ENCODE measurements around the gene TTF2.
A peak's percentile ranks its signal among the peaks of the same experiment; 100 is the strongest.

TTF2 gene

DNA sequence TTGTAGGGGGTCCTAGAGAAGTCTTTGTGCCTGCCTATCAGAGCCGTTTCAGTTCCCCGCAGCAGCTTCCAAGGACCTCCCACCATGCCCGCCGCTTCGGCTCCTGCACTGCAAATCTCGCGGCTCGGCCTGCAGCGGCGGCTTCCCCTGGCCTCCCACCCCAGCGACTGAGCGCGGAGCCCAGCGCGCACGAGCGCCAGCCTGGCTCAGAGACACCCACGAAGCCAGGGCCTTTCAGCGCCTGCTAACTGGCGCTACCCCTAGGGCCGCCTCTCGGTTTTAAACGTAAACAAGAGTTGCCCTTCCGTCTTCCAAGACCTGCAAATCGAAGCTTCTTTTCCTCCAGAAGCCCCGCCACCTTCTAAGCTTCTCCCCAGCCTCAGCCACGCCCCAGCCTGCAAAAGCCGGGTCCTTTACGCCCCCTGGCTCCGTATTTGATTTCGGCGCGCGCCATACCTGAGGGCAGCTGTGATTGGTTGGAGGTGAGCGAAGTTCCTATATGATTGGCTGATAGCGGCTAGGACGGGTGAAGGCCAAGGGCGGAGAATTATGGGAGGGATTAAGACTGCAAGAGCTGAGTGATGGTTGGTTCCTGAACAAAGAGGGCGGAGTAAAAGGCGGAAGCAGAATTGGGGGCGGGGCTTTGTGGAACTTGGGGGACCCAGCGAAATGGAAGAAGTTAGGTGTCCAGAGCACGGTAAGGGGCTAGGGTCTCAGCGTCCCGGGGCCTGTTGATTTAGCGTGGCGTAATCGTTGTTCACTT, at the start of gene TTF2:
Gene TTF2 (plus strand): TSS at position 649 of the 763 bp plus-strand sequence. CDS start 21 bp downstream, at position 670.
- peak; percentile 99 for DNase-seq

DNA sequence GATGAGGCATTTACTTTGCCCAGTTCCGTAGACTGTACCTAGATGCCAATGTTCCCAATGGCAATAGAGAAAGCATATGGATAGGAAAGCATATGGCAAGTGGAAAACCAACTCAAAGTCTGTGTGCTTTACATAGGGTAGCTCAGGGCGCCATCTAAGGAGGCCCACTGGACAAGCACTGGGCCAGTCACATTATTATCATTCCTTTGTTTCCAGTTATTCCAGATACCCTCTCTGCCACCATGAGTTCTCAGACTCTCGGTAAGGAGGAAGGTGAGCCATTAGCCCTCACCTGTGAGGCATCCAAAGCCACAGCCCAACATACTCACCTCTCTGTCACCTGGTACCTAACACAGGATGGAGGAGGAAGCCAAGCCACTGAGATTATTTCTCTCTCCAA, 48.8 kb upstream of the TTF2 start:
- DNase-seq: no peak

GRCh38 chr1:117013309-117013858, 46.7 kb upstream of the TTF2 start:
- DNase-seq: peak; percentile 71

DNA sequence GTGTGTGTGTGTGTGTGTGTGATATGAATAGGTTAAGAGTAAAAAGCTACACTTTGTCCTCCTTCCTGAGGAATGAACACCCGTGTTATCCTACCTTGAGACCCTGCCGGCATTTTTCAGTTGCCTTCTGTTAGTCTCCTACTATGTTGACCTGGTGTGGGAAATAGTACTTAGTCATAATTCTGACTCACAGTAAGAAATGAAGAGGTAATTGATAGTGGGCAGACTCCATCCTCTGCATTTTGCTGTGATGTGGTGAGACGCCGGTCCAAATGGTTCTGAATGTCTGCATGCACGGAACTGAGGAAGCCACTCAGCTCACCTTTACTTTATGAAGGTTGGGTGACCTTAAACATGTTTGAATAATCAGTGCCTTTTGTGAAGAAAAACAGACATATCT, 45.9 kb upstream of the TTF2 start:
- DNase-seq: no peak

DNA sequence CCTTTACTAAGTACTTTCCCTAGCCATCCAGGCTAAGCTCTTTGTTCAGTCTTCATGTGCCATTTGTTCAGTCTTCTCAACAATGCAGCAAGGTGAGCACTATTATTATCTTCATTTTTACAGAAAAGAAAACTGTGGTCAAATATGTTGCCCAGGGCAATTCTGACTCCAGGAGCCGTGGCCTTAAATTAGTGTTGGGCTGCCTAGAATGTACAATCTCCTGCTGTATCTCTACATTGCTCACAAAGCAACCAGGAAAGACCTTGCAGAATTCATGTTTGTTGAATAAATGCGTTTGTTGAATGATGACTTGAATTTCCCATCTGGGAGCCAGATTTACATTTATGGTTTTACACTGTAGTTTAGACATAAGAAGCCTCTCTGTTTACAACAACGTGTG, 44.4 kb upstream of the TTF2 start:
- DNase-seq: peak; percentile 27

DNA sequence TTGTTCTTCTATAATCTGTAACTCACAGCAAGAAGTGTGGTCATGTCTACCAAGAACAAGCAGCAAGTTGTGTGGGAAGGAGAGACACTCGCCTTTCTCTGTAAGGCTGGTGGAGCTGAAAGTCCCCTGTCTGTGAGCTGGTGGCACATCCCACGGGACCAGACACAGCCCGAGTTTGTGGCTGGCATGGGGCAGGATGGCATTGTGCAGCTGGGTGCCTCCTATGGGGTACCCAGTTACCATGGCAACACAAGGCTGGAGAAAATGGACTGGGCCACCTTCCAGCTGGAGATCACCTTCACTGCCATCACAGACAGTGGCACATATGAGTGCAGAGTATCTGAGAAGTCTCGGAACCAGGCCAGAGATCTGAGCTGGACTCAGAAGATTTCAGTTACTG, 43.1 kb upstream of the TTF2 start:
- DNase-seq: no peak

DNA sequence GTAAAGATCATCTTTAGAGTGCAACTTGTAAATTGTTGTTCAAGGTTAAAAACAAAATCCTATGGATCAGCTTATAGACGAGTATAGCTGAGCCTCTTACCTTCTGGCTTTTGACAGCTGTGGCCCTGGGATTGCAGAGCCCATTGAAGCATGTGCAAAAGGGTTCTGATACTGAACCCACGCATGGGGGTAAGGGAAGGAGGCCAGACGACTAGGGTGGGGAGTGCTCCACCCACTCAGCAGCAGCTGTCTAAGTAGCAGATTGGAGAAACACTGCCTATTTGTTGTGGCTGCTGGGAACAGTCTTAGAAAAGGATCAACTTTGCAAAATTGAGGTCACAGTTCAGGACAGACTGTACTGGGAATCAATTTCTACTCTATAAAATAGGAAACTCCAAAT, 42.5 kb upstream of the TTF2 start:
- DNase-seq: no peak

GRCh38 chr1:117020526-117021156, 39.5 kb upstream of the TTF2 start:
- DNase-seq: no peak

DNA sequence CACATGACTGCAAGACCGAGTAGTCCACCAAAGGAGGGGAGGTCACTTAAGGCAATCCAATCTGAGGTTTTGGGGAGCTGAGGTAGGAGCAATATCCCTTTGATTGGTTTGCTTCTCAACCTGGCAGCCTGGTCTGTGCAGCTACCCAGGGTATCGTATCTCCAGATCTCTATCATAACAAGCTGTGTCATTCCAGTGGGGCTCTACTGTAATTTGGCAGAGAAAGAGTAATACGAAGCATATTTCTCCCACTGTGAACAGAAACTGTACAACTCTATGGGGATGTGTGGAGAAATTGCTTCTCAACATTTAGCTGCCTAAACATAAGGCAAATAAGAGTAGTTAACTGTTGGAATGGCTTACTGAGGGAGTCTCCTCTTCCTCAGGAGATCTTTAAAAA, 38.0 kb upstream of the TTF2 start:
- DNase-seq: no peak

DNA sequence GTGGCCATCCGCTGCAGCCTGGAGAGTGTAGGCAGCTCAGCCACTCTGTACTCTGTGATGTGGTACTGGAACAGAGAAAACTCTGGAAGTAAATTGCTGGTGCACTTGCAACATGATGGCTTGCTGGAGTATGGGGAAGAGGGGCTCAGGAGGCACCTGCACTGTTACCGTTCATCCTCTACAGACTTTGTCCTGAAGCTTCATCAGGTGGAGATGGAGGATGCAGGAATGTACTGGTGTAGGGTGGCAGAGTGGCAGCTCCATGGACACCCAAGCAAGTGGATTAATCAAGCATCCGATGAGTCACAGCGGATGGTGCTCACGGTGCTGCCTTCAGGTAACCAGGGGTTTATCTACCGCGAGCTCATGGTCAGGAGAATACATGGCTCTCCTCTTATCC, 34.6 kb upstream of the TTF2 start:
- no peak for DNase-seq

GRCh38 chr1:117026361-117026760, 33.8 kb upstream of the TTF2 start:
- DNase-seq: no peak

DNA sequence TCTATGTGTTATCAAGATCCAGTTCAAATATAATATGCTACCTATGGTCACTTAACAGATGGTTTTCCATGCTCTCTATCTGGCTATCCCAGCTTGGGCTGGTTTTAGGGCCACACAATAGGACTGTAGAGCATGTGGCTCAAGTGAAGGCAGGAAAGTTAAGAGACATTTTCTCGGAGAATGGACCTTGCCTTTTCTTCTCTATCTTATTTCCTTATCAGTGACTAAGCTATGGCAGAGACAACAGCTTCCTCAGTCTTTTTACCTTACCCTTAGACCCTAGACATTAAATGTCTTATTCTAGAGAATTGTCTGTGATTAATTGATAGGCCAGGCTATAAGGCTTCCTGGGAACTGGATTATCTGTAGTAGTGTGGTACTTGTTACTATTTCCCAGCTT, 30.4 kb upstream of the TTF2 start:
- no peak for DNase-seq

- DNase-seq: no peak
These were observed 29.8 kb upstream of the TTF2 start for GRCh38 chr1:117030271-117030877.

DNA sequence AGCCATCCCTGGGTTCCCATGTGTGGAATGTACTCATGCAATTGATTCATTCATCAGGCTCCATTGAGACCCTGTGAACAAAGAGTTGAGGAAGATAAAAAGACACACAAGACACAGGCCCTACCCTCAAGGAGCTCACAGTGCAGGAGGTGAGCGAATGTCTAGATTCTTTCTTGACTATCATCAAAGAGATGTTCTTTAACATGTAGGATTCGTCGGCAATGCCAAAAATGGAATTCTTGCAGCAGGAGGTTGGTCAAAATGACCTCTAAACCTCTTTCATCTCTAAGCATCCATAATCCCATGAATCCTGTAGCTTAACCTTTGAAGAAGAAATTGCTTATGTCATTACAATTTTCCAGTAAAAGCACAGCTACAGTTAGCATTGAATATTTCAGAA, 27.9 kb upstream of the TTF2 start:
- DNase-seq: no peak

DNA sequence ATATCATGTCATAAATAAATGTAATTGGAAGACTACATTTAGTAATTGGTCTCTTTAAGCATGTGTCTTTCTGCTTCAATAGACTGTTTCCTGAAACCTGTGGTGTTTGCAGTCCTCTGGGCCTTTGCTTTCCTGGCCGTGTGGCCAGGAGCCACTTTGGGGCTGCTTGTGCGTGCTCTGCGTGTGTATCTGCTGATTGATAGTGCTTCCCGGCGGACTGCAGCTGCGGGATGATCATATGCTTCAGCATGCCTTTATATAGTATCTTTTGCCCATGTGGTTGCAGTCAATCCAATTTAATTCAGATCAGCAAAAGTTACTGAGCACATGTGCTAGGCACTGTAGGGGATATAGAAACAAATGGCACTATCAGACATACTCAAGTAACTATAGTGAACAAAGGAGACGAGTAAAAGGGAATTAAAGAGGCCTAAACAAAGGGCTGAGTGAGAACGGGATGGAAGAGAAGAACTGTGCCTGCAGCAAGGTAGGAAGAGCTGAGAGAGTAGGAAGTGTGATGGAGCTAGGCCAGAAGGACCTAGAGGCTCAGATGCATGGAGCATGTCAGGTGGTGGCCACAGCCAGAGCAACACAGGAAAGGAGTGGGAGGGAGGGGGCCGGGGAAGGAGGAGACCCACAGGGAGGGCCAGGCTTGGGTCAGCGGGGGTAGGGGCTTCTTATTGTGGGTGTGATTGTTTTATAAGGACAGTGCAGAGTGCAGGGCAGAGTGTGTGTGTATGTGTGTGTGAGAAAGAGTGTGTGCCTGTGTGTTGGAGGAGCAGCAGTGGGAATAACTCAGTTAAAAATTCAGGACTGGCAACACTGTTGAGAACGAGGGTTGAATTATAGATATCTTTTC, 27.2 kb upstream of the TTF2 start:
- DNase-seq: no peak

DNA sequence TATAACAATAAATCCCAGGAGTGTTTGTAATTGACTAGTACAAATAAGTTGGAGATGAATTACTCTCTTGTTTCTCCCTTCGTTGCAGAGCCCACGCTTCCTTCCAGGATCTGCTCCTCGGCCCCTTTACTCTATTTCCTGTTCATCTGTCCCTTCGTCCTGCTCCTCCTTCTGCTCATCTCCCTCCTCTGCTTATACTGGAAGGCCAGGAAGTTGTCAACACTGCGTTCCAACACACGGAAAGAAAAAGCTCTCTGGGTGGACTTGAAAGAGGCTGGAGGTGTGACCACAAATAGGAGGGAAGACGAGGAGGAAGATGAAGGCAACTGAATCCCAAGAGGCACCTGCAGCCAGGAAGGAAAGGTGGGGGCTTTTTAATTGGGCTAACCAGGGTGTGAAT, 26.4 kb upstream of the TTF2 start:
- DNase-seq: no peak

DNA sequence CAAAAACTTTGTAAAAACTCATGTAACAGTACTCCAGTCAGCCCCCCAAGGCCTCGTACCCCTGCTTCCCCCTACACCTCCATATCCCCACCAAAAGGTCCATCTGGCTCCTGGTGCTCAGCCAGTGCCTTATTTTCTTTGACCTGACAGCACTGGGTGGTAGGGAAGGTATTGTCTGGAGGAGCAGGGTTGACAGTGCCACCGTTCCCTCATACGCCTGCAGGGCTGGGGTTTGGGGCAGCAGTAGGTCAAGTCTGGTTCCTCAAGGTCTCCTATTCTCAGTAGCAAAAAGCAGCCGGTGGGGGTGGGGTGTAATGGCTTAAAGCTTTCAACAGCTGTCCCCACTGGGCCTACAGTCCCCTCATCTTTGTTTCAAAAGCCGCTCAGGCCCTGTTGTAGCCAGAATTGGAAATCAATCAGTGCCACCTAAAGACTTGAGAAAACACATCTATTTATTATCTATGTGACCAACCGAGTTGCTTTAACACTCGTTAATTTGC, 25.3 kb upstream of the TTF2 start:
- no peak for DNase-seq

DNA sequence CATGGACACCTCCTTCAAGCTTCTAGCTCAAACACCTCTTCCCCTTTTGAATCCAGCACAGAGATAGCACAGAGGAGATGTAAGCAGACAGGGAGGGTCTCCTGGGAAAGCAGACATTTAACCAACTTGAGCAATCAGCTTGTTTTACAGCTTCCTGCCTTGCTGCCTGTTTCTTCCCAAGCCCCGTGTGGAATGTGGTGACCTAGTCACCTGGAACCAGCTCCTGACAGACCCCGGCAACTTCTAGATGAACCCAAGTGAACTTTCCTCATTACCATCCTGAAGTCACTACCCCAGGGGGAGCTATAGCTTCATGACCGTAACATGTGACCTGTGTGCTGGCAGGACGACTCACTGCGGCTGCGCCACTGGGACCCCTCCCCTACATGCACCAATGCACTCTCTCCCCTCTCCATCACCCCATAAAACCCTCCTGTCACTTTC, 24.1 kb upstream of the TTF2 start:
- DNase-seq: no peak

DNA sequence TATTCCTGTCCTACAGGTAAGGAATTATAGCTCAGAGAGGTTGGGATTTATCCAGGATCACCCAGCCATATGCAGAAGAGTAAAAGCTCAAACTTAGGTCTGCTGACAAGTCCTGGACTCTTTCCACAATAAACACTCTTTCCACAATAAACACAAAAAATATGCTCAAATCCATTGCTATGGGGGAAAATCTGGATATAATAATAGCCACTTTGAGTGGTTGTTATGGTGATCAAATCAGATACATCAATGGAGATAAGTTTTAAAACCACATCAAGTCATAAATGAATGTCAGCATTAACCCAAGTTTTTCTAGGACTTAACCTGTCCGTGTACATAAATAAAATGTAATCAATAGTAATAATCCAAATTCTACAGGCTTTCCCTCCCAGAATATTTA, 22.3 kb upstream of the TTF2 start:
- no peak for DNase-seq

DNA sequence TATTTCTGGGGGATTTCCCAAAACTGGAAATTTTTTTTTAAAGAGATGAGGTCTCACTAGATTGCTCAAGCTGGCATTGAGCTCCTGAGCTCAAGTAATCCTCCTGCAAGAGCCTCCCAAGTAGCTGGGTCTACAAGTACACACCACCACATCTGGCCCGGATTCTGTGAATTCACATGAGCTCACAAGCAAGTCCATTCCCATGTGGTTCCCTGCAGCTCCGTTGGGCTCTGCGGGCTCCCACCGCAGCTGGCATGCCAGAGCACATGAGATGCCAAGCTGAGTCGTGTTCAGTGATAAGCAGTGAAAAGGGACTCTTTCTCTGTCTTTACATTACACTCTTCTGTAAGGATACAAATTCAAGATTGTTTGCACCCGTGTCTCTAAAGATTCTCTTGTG, 21.9 kb upstream of the TTF2 start:
- DNase-seq: no peak

GRCh38 chr1:117044217-117044616, 15.9 kb upstream of the TTF2 start:
- DNase-seq: no peak

GRCh38 chr1:117045644-117046043, 14.5 kb upstream of the TTF2 start:
- DNase-seq: no peak

- DNase-seq: no peak
These were observed 13.3 kb upstream of the TTF2 start for GRCh38 chr1:117046781-117047180.
